ENCODE data around the gene PDLIM5.

PDLIM5 gene

DNA sequence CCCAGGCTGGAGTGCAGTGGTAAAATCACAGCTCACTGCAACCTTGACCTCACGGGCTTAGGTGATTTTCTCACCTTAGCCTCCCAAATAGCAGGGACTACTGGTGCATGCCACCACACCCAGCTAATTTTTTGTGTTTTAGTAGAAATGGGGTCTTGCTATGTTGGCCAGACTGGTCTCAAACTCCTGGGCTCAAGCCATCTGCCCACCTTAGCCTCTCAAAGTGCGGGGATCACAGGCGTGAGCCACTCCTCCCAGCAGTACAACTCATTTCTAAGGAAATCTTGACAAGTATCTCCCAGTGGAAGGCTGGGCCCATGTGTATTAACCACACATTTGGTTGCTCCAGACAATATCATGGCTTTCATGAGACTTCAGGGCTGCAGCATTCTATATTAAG is 20.4 kb upstream of the PDLIM5 start:
- TF ChIP-seq, protein P1, sequence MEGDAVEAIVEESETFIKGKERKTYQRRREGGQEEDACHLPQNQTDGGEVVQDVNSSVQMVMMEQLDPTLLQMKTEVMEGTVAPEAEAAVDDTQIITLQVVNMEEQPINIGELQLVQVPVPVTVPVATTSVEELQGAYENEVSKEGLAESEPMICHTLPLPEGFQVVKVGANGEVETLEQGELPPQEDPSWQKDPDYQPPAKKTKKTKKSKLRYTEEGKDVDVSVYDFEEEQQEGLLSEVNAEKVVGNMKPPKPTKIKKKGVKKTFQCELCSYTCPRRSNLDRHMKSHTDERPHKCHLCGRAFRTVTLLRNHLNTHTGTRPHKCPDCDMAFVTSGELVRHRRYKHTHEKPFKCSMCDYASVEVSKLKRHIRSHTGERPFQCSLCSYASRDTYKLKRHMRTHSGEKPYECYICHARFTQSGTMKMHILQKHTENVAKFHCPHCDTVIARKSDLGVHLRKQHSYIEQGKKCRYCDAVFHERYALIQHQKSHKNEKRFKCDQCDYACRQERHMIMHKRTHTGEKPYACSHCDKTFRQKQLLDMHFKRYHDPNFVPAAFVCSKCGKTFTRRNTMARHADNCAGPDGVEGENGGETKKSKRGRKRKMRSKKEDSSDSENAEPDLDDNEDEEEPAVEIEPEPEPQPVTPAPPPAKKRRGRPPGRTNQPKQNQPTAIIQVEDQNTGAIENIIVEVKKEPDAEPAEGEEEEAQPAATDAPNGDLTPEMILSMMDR (IDR thresholded peaks at IDR 0.05), result no peak

DNA sequence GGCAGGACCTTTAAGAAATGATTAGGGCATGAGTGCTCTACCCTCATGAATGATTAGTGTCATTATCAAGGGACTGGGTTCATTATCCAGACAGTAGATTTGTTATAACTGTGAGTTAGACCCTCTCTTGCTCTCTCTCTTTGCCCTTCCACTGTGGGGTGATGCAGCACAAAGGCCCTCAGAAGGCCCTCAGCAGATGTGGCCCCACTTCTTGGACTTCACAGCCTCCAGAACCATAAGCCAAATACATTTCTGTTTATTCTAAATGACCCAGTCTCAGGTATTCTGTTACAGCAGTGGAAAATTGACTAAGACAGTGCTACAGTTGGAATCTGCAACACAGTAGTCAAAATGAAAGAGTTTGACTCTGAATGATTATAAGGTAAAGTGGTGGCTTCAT is 17.2 kb upstream of the PDLIM5 start:
- TF ChIP-seq, protein P1 (IDR thresholded peaks at IDR 0.05), result no peak

DNA sequence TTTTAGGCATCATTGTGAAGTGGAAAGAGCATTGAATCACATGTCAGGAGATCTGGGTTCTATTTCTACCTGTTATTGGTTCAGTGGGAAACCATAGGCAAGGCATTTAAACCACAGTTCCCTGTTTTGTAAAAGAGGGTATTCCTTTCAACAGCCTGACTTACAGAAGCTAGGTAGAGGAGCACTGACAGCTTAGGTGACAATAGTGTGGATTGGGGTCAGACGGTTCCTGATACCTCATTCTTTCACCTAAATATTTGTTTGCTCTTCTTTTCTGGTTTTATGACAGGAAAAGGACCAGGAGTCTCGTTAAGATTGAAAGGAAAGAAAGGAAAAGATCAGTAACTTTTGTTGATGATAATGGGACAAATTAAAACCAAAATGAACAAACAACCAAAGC is 15.9 kb upstream of the PDLIM5 start:
- TF ChIP-seq, protein P1 (IDR thresholded peaks at IDR 0.05), result no peak

DNA sequence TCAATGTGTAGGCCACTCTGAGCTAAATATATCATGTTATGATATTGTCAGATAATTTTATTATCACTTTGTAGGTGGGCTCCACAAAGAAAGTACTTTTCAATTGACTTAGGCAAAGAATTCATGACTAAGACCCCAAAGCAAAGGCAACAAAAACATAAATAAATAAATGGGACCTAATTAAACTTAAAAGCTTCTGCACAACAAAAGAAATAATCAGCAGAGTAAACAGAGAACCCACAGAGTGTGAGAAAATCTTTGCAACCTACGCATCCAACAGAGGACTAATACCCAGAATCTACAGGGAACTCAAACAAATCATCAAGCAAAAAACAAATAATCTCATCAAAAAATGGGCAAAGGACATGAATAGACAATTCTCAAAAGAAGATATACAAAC is 15.2 kb upstream of the PDLIM5 start:
- TF ChIP-seq, protein P1 (IDR thresholded peaks at IDR 0.05), result no peak

DNA sequence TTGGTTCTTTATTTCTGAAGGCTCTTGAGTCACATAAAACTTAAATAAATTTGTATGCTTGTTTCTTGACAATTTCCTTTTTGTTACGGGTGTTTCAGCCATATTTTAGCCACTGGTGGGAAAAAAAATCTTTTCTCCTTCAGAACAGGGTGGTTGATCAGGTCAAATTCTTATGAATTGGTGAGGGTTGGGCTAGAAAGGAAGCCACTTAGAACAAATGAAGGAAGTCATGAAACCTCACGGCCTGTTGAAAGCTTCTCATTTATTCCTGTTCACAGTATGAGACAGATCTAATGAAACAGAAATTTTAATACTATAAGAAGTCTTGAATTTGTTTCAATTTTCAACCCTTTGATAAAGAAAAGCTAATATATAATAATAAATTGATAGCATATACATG is 12.1 kb upstream of the PDLIM5 start:
- TF ChIP-seq, protein P1 (IDR thresholded peaks at IDR 0.05), result no peak

DNA sequence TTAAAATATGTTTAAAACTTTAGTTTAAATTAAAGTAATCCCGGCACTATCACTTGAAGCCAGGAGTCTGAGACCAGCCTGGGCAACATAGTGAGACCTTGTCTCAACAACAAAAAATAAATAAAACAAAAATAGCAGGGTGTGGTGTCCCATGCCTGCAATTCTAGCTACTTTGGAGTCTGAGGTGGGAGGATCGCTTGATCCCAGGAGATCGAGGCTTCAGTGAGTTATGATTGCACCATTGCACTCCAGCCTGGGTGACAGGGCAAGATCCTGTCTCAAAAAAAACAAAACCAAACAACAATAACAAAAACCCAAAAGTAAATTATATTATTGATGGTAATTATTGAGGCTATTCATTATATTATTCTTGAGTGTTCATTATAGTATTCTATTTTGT is 9.9 kb upstream of the PDLIM5 start:
- TF ChIP-seq, protein P1 (IDR thresholded peaks at IDR 0.05), result no peak

DNA sequence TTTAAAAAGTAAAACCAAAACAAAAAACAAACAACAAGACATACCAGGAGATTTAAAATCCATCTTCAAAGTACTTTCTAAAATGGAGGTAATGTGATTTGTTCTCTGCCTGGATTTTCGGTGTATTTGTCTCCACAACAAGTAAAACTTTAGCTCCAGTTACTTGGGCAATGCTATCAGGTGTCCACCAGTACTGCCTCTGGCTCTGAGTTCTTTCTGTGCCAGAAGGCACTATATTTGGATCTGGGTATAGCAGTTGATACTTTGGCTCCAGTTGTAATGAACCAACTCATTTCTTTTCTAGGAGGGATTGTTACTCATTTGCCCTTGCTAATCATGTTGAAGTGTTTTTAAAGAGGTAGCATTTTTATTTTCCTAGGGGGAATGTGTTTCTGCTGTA is 9.5 kb upstream of the PDLIM5 start:
- TF ChIP-seq, protein P1 (IDR thresholded peaks at IDR 0.05), result no peak

DNA sequence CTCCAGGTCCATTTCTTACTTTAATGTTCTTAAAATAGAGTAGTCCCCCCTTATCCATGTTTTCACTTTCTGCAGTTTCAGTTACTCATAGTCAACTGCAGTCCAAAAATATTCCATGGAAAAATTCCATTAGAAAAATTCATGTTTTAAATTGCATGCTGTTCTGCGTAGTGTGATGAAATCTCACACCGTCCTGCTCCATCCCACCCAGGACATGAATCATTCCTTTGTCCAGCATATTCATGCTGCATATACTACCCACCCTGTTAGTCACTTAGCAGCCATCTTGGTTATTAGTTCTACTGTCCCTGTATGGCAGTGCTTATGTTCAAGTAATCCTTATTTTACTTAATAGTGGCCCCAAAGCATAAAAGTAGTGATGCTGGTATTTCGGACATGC is 5.4 kb upstream of the PDLIM5 start:
- TF ChIP-seq, protein P1 (IDR thresholded peaks at IDR 0.05), result no peak
